GM12891 (cell line): ENCODE results near the gene NPTX2.

Source experiments
- DNase-seq: peaks from one replicate; pipeline ENCODE4 v3.0.0; 2011; ENCODE audit warnings: low spot score; ENCODE audit not compliant: insufficient read length
- FAIRE-seq: peaks from 2 replicates; lab custom pipeline; 2011; peaks lifted over from hg19 to GRCh38; lab: Jason Lieb, UNC
- PAX5 ChIP-seq: IDR thresholded peaks from 2 replicates; pipeline ENCODE4 v1.6.1; 2011; ENCODE audit warnings: low read length, moderate library complexity, mild to moderate bottlenecking; ENCODE audit not compliant: insufficient read depth, severe bottlenecking
- POLR2A ChIP-seq: IDR thresholded peaks from 2 replicates; pipeline ENCODE4 v1.6.1; 2011; ENCODE audit warnings: low read depth, low read length, control low read depth
- POLR2AphosphoS5 ChIP-seq: IDR thresholded peaks from 2 replicates; pipeline ENCODE4 v1.6.1; 2011; ENCODE audit warnings: low read depth, low read length, control low read depth
- POU2F2 ChIP-seq: IDR thresholded peaks from 2 replicates; pipeline ENCODE4 v1.6.1; 2011; ENCODE audit warnings: low read depth, mild to moderate bottlenecking, control low read depth, low read length, moderate library complexity
- SPI1 ChIP-seq: IDR thresholded peaks from 2 replicates; pipeline ENCODE4 v1.6.1; 2011; ENCODE audit warnings: low read depth, low read length, control low read depth
- TAF1 ChIP-seq: IDR thresholded peaks from 2 replicates; pipeline ENCODE4 v1.6.1; 2011; ENCODE audit warnings: low read depth, low read length, control low read depth

Gene NPTX2

DNA sequence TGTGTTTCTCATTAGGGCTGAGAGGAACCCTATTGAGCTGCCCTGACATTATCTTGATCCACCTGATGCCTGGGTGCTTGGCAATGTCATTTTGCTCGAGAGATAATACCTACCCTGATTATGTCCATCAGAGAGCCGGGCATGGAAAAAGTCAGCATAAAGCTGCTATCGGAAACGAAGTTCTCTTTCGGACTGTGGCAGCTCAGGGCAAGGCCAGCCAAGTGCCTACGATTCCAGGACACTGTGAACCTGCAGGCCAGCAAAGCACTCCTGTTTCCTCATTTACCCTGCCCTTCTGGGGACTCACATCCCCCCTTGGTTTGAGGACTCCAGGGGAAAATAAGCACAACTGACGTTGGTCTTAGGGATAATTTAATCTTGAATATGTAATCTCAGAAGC is 25.2 kb upstream of the NPTX2 start:
- no peak for FAIRE-seq
- DNase-seq = no peak
- TF ChIP-seq SPI1 (no peak), POU2F2 (no peak), POLR2A (no peak), PAX5 (no peak), TAF1 (no peak), POLR2AphosphoS5 (no peak)

DNA sequence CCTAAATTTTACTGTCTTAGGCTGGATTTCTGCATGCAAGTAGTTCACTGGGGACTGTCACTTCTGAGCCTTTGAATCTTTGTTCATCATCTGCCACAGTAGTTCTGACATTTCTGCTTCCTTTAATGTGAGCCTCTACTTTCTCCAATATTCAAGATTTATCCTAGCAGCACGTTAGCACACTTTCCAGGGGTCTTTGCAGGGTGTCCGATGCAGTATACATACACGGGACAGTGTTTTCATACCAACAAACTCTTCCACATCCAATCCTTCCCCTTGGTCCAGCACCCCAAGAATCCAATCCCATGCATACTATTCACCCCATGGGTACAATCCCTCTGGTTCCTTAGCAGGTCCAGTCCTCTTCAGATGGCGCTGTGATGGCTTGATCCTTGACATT is 22.7 kb upstream of the NPTX2 start:
- no peak for DNase-seq
- TF ChIP-seq POLR2A (no peak), TAF1 (no peak), PAX5 (no peak), POU2F2 (no peak), SPI1 (no peak), POLR2AphosphoS5 (no peak)
- no peak for FAIRE-seq

DNA sequence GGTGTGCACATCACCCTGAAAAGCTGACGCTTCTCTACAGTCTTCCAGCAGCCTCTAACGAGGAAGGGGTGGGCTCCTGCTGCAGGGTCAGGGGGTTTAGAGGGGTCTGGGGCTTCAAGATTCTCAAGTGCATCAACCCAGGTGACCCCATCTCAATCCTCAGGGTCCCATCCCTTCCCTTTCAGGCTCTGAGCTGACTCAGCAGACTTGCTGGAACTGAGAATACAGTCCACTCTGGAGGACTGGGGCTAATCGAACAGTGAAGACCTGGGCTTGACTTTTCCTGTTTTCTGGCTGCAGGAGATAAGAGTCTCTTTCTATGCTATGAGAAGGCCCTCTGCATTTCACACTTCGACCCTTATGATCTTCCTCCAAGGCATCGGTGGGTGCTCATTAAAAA is 22.3 kb upstream of the NPTX2 start:
- TF ChIP-seq POLR2A = no peak
- TF ChIP-seq PAX5 = no peak
- no peak for TF ChIP-seq POLR2AphosphoS5
- no peak for TF ChIP-seq SPI1
- TF ChIP-seq TAF1 = no peak
- no peak for TF ChIP-seq POU2F2
- FAIRE-seq (no peak), DNase-seq (no peak)

DNA sequence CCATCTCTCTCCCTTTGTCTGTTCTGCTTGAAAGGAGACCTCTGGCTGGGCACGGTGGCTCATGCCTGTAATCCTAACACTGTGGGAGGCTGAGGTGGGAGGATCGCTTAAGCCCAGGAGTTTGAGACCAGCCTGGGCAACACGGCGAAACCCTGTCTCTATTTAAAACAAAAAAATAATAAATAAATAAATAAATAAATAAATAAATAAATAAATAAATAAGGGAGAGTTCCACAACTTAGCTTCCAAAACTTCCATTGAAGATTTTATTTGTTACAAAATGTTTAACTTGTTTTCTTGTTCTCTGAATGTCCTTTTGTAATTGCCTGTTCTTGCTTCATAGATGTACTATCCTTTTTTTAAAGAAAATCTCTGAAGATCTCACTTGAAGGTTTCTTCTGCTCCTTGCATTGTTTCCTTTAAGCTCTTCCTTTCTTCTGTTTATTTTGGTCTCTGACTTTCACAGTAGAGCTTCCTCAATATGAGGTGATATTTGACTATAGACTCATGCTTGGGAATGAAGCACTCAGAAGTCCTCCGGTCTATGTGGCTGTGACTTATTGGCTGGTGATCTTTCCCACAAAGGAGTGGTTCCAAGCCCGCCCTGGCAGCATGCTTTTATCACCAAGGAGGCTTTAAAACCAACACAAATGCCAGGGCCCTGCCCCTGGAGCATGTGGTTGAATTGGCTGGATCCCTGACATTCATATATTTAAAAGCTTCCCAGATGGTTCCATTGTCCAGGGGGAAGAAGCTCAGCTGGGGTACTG is 18.1 kb upstream of the NPTX2 start:
- FAIRE-seq (no peak), DNase-seq (no peak)
- TF ChIP-seq TAF1 = no peak

DNA sequence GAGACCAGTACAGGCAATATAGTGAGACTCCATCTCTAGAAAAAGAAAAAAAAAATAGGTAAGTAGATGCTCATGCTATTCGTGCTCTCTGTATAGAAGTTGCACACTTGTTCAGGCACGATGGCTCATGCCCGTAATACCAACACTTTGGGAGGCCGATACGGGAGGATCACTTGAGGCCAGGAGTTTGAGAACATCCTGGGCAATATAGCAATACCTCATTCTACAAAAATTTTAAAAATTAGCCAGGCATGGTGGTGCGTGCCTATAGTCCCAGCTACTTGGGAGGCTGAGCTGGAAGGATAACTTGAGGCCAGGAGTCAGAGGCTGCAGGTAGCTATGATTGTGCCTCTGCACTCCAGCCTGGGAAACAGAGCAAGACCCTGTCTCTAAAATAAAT is 17.2 kb upstream of the NPTX2 start:
- FAIRE-seq (no peak), DNase-seq (no peak)
- TF ChIP-seq POLR2A (no peak), TAF1 (no peak), POU2F2 (no peak), POLR2AphosphoS5 (no peak), SPI1 (no peak), PAX5 (no peak)

DNA sequence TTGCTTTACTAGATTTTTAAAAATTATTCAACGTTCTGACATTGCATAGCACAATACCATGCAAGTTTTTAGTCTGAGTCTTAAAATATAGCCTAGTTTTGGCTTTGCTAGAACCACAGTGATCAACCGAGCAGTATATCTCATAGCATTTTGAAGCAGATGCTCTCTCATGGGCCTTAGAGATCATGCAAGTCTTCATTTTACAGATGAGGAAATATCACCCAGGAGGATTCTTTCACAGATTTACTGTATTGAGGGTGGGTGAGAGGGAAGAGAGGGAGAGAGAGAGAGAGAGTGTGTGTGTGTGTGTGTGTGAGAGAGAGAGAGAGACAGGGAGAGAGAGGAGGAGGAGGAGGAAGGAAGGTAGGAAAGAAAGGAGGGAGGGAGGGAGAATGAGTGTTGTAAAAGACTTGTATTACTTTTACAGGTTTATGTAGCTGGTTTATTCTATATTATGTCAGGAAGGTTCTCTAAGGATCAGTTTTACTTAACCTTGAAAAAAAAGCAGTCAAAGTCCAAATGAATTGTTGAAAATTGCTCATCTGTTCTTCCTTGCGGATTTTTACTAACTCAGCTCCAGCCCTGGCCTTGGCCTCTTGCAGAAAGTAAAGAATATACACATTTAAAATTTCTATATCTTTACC is 14.2 kb upstream of the NPTX2 start:
- no peak for TF ChIP-seq SPI1
- no peak for TF ChIP-seq POU2F2
- TF ChIP-seq TAF1 = no peak
- TF ChIP-seq PAX5 = no peak
- TF ChIP-seq POLR2A = no peak
- TF ChIP-seq POLR2AphosphoS5 = no peak
- FAIRE-seq (no peak), DNase-seq (no peak)

DNA sequence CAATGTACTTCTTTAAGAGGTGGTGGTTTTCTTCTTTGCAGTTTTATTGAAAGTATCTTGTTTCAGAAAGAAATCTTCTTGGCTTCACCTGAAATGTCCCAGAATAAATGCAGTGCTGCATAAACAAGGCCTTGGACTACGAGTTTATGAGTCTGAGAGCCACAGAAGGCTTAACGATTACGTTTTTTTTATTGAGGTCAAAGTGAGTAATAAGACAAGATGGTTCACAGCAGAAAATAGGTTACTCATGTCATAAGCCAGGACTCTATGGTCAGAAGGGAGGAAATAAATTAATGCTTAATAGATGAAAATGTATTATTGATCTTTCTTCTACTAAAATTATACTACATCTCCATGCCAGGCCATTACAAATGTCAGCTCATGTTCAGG is 13.7 kb upstream of the NPTX2 start:
- TF ChIP-seq POU2F2 = no peak
- TF ChIP-seq TAF1 = no peak
- TF ChIP-seq POLR2A = no peak
- TF ChIP-seq SPI1 = no peak
- TF ChIP-seq PAX5 = no peak
- no peak for TF ChIP-seq POLR2AphosphoS5
- no peak for FAIRE-seq

DNA sequence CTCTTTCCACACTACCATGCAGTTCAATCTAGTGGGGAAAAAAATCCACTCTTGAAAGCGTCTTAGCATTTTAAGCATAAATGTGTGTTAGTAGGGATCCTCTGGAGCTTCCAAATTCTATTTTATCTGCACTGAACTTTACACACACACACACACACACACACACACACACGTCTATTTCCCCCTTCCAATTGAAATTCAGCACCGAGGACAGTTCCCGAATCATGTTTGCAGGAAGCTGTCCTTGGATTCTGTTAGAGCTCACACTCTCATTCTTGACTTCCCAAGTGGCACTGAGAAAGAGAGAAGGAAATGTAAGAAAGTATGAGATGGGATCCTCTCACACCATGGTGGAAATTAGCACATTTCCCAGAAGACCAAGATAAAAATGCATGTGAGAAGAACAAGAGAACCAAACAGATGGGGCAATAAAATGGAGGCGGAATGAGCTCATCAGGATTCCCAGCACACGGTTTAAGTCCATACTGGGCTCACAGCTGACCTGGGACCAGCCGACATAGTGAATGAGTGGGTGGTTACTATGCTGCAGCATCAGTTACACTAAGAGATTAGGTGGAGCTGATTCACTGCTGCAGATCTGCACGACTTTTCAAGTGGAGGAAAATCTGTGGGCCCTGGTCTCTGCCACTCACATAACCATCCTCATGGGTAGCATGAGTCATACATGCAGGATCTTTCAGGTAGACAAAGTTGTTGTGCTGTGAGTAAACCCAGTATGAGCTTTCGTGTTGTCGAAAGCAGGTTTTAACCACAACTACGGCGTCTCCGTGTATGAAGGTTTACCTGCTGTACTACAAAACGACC is 3.3 kb upstream of the NPTX2 start:
- no peak for TF ChIP-seq POU2F2
- no peak for TF ChIP-seq POLR2AphosphoS5
- no peak for TF ChIP-seq SPI1
- no peak for TF ChIP-seq PAX5
- TF ChIP-seq TAF1 = no peak
- TF ChIP-seq POLR2A = no peak
- no peak for FAIRE-seq
- DNase-seq = no peak

More for the DNA sequence above, 13.7 kb upstream of the NPTX2 start:
- no peak for DNase-seq

DNA sequence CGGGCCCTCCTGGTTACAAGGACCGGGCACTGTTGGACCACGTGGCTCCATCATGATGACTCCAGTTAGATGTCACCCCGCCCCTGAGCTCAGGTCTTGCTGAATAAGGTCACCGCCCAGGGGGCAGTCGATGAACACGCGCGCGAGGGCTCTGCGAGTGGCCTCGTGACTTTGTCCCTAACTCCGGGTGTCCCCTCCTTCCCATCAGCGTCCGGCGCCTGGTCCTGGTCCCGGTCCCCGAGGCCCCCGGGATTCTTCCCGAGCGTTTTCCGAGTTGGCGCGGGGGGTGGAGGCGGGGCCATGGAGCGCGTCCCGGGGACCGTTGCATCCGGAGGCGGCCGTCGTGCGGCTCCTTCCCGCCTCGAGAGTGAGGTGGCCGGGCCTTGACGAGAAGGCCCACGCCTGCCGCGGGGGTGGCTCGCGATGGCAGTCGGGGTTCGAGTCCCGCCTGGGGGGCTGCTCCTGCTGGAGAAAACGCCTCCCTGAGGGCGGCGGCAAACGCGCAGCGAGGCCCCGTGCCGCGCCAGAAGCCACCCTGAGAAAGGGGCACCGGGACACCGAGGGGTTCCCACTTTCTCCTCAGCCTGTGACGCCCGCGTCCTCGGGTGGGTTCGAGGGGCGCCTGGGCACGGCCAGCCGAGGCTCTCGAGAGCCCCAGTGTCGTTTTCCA is 569 bp upstream of the NPTX2 start:
- DNase-seq = no peak
- no peak for FAIRE-seq
- TF ChIP-seq POU2F2 (no peak), TAF1 (no peak), POLR2A (no peak), SPI1 (no peak), POLR2AphosphoS5 (no peak), PAX5 (no peak)

DNA sequence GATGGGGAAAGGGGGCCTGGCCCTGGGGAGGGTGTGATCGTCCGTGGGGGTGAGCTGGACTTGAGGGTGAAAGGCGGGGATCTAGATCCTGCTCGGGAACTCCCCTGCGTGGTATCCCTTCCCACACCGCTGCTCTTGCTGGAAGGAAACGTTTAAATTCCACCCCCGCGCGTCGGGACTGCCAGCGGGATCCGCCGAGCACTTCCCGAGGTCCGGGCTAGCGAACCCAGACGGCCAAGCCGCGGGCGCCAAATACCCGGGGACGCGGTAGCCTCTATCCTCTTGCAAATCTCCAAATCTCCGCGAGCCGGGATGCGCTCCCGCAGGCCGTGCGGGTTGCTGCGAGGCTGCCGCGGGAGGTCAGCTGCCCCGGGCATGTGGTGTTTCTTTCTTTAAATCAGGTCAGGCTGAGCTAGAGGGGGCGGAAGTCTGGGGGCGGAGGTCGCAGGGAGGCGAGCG is 904 bp downstream of the NPTX2 start:
- DNase-seq = no peak
- FAIRE-seq = no peak
- TF ChIP-seq POLR2A = no peak
